Esophagus muscularis mucosa (tissue), 4 donors: Measurements from ENCODE around the gene LASP1. TPM values are rescaled to one million over a fixed set of nuclear protein-coding genes. Genes with fewer than 3 reads are reported as not detected.
A peak's percentile ranks its signal among the peaks of the same experiment; 100 is the strongest.
"Not testable (repeated sequence)": the region's sequence is repeated elsewhere in the genome, so short reads cannot be mapped to it uniquely, and the experiment has no call there.

Experiments used
- DNase-seq: peaks from one replicate; pipeline ENCODE4 v3.0.0-alpha.2; 2017; ENCODE audit errors: extremely low spot score
- H3K27ac ChIP-seq, 4 donors: fragments of 200-600 bp; sonication (generic); replicated peaks in 1 of 4; 1 replicate in 3 of 4; 2 replicates in 1 of 4; pipeline ENCODE4 v1.5.1; 2016 to 2019; ENCODE audit warnings: mild to moderate bottlenecking in 1 of 4
- H3K27me3 ChIP-seq, 4 donors: fragments of 200-600 bp; sonication (generic); one replicate each; pipeline versions ENCODE4 v1.5.1 to v1.6.0; 2016 to 2019
- H3K36me3 ChIP-seq, 4 donors: fragments of 200-600 bp; sonication (generic); one replicate each; pipeline ENCODE4 v1.5.1; 2016 to 2019
- H3K4me1 ChIP-seq, 4 donors: fragments of 200-600 bp; sonication (generic); one replicate each; pipeline ENCODE4 v1.5.1; 2016 to 2019
- H3K4me3 ChIP-seq, 4 donors: fragments of 200-600 bp; sonication (generic); 1 replicate in 2 of 4; 2 replicates in 2 of 4; pipeline ENCODE4 v1.5.1; 2016 to 2019; ENCODE audit warnings: mild to moderate bottlenecking in 4 of 4, moderate library complexity in 1 of 4
- H3K9me3 ChIP-seq, 4 donors: fragments of 200-600 bp; sonication (generic); 1 replicate in 3 of 4; 2 replicates in 1 of 4; pipeline ENCODE4 v1.5.1; 2016 to 2019
- EP300 ChIP-seq: sonication (generic); formaldehyde crosslinking; IDR thresholded peaks from one replicate; pipeline ENCODE4 v1.6.1; 2017; ENCODE audit warnings: antibody characterized with exemption
- POLR2A ChIP-seq: fragments of 450-650 bp; IDR thresholded peaks from one replicate; pipeline ENCODE4 v1.6.1; 2017; ENCODE audit warnings: antibody characterized with exemption, moderate library complexity, mild to moderate bottlenecking, low read depth
- POLR2AphosphoS5 ChIP-seq, 2 donors: sonication (generic); formaldehyde crosslinking; IDR thresholded peaks; one replicate each; pipeline ENCODE4 v1.6.1; 2017; ENCODE audit warnings: antibody characterized with exemption in 2 of 2
- WGBS: methylation state at CpG from one replicate; pipeline ENCODE4 v1.1.5; 2018; 5-methylcytosine and 5-hydroxymethylcytosine counted together
- intact Hi-C: fragments of 100-400 bp; cut with DNase I; formaldehyde crosslinking; loops from one replicate; pipeline ENCODE4 v1.15.1; 2023
- total RNA-seq, 4 donors: library from RNA; depleted of rRNA; stranded (reverse); fragments of >200 nt; gene quantifications; one replicate each; pipeline versions ENCODE4 v1.1.0 to v1.2.1, GENCODE V29; 2016
- TF ChIP-seq, protein P1 (sequence below), 3 experiments: fragments of 200-600 bp in 2 of 3; fragments of 450-650 bp in 1 of 3; sonication (generic) in 2 of 3; IDR thresholded peaks; one replicate each; pipeline ENCODE4 v1.5.1; 2017 to 2019; ENCODE audit warnings: antibody characterized with exemption in 3 of 3, mild to moderate bottlenecking in 2 of 3, moderate library complexity in 1 of 3

LASP1 gene
- total RNA-seq, 4 donors from 2014 or later, result 46.9 to 102 (median 74.7) TPM

DNA sequence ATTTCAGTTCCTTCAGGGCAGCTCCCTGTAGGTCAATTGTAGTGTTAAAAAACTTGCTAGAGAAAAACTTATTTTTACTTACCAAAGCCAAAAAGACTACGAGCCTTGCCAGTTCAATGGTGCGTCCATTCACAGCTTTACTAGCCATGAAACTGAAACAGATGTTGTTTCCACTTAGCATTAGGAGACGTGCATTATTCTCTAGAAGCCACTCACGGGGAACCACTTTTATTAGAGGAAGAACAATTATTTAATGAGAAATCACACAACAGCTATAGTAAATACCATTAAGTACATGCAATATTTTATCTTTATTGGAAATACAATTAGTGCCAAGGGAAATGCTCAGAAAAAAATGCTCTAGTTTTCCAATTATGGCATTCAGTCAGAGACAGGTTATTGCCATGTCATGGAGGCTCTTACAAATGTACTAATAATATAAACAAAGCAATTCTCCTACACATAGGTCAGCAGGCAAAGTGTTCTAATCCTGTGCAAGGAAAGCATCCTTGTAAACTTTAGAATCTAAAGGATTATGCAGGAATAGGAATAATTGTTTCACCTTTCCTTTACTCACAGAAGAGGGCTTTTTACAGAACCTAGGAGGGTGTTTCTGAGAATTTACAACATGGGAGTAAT is 73.0 kb downstream of the LASP1 start:
- no peak for DNase-seq
- H3K4me1 ChIP-seq, result peaks cover 0 to 15% (median 13%) of the 10 kb centered on the region in 4 donors
- intact Hi-C loops, result no loop called here
- no peaks in the 10 kb centered on the region for H3K27me3 ChIP-seq
- no peak overlapping the region for H3K4me3 ChIP-seq
- no peak for TF ChIP-seq POLR2AphosphoS5 (IDR thresholded peaks at IDR 0.05)
- no peak for TF ChIP-seq POLR2A
- no peak for TF ChIP-seq EP300
- H3K36me3 ChIP-seq, result no peaks in the 10 kb centered on the region
- H3K9me3 ChIP-seq, result no peaks in the 10 kb centered on the region
- H3K27ac ChIP-seq, result no peak overlapping the region
- WGBS, result 41% methylated on average over 4 of the region's 4 CpGs

DNA sequence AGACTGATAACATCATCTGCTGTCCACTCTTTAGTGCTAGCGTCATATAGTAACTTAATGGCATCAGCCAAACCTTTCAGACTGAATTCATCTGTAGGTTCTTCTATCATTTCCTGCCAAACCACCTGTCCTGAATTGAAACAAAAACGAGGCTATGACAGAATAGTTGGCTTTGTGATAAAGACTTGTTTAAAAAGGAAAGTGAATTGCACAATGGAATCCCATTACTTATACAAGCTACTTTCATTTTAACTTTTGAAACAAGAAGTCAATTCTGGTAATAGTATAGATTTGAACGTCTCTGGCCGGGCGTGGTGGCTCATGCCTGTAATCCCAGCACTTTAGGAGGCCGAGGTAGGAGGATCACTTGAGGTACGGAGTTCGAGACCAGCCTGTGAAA is 73.7 kb downstream of the LASP1 start:
- H3K4me3 ChIP-seq, result no peak overlapping the region
- WGBS, result 65% methylated on average over 8 of the region's 8 CpGs
- peaks cover 0 to 15% (median 13%) of the 10 kb centered on the region in 4 donors for H3K4me1 ChIP-seq
- no peak for DNase-seq
- H3K27ac ChIP-seq, result no peak overlapping the region
- TF ChIP-seq, protein P1, sequence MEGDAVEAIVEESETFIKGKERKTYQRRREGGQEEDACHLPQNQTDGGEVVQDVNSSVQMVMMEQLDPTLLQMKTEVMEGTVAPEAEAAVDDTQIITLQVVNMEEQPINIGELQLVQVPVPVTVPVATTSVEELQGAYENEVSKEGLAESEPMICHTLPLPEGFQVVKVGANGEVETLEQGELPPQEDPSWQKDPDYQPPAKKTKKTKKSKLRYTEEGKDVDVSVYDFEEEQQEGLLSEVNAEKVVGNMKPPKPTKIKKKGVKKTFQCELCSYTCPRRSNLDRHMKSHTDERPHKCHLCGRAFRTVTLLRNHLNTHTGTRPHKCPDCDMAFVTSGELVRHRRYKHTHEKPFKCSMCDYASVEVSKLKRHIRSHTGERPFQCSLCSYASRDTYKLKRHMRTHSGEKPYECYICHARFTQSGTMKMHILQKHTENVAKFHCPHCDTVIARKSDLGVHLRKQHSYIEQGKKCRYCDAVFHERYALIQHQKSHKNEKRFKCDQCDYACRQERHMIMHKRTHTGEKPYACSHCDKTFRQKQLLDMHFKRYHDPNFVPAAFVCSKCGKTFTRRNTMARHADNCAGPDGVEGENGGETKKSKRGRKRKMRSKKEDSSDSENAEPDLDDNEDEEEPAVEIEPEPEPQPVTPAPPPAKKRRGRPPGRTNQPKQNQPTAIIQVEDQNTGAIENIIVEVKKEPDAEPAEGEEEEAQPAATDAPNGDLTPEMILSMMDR (IDR thresholded peaks at IDR 0.05), result no peak
- TF ChIP-seq POLR2A, result no peak
- no peak for TF ChIP-seq POLR2AphosphoS5 (IDR thresholded peaks at IDR 0.05)
- no peak for TF ChIP-seq EP300
- no peaks in the 10 kb centered on the region for H3K36me3 ChIP-seq
- H3K27me3 ChIP-seq, result no peaks in the 10 kb centered on the region
- H3K9me3 ChIP-seq, result no peaks in the 10 kb centered on the region
- intact Hi-C loops, result no loop called here

DNA sequence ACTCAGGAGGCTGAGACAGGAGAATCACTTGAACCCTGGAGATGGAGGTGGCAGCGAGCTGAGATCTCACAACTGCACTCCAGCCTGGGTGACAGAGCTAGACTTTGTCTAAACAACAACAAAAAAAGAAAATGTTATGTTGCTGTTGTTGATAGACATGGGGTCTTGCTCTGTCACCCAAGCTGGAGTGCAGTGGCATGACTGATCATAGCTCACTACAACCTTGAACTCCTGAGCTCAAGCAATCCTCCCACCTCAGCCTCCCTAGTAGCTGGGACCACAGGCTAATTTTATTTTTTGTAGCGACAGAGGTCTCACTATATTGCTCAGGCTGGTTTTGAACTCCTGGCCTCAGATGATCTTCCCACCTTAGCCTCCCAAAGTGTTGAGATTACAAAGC is 77.3 kb downstream of the LASP1 start:
- no peaks in the 10 kb centered on the region for H3K27me3 ChIP-seq
- no peaks in the 10 kb centered on the region for H3K9me3 ChIP-seq
- H3K36me3 ChIP-seq, result no peaks in the 10 kb centered on the region
- no peak overlapping the region for H3K4me3 ChIP-seq
- WGBS, result 87% methylated on average over 2 of the region's 2 CpGs
- no peak for TF ChIP-seq POLR2AphosphoS5 (IDR thresholded peaks at IDR 0.05)
- H3K4me1 ChIP-seq, result peaks cover 0 to 15% (median 13%) of the 10 kb centered on the region in 4 donors
- intact Hi-C loops, result no loop called here
- DNase-seq, result no peak
- H3K27ac ChIP-seq, result no peak overlapping the region

DNA sequence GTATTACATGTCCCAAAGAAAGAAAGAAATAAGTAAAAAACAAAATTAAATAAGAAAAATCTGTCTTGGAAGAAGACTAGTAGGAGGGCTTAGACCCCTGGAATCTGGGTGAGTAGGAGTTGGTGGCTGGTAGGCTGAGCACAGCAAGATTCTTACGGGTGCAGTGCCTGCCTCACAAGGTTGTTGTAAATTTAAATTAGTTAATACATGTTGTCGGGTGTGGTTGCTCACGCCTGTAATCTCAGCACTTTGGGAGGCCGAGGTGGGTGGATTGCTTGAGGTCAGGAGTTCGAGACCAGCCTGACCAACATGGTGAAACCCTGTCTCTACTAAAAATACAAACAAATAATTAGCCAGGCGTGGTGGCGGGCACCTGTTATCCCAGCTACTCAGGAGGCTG is 83.9 kb downstream of the LASP1 start:
- H3K4me3 ChIP-seq, H3K9me3 ChIP-seq, H3K36me3 ChIP-seq, intact Hi-C loops, DNase-seq, H3K27me3 ChIP-seq, H3K27ac ChIP-seq: not testable (repeated sequence)
- 87% methylated on average over 7 of the region's 7 CpGs for WGBS
- peaks cover 0 to 11% (median 7%) of the 10 kb centered on the region in 4 donors for H3K4me1 ChIP-seq

DNA sequence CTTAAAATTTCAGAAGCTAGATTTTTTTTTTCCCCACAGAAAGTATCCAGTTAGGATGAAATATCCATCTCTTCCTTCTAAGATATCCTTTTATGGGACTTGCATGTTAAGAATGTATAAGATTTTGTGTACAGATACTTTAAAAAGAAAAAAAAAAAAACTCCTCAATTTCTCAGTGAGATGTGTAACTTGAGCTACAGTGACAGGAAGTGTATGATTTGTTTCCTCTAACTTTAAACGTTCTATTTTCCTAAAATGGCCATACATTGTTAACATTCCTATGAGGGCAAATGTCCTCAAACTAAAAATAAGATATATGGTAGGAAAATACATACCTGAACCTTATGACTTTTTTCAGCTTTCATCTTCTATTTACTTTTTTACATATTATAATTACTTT is 88.5 kb downstream of the LASP1 start:
- no peaks in the 10 kb centered on the region for H3K36me3 ChIP-seq
- H3K27ac ChIP-seq, result peak overlapping the region; percentile 15 to 75 (median 52)
- TF ChIP-seq POLR2A (no peak), POLR2AphosphoS5 (IDR thresholded peaks at IDR 0.05) (no peak), EP300 (no peak)
- TF ChIP-seq, protein P1 (IDR thresholded peaks at IDR 0.05), result no peak
- intact Hi-C loops, result no loop called here
- DNase-seq, result no peak
- 0% methylated on average over 1 of the region's 1 CpG for WGBS
- H3K4me1 ChIP-seq, result peaks cover 0 to 23% (median 14%) of the 10 kb centered on the region in 4 donors
- no peaks in the 10 kb centered on the region for H3K9me3 ChIP-seq
- no peaks in the 10 kb centered on the region for H3K27me3 ChIP-seq
- no peak overlapping the region for H3K4me3 ChIP-seq

- Histone ChIP-seq H3K4me1 (peaks cover 0 to 23% (median 14%) of the 10 kb centered on the region in 4 donors), H3K27ac (peak overlapping the region in 3 of 4 donors; percentile 44 to 75 (median 61)), H3K36me3 (no peaks in the 10 kb centered on the region), H3K4me3 (no peak overlapping the region), H3K9me3 (no peaks in the 10 kb centered on the region), H3K27me3 (no peaks in the 10 kb centered on the region)
- TF ChIP-seq EP300 (no peak), POLR2A (no peak), POLR2AphosphoS5 (IDR thresholded peaks at IDR 0.05) (no peak)
- TF ChIP-seq, protein P1 (IDR thresholded peaks at IDR 0.05), result no peak
- intact Hi-C loops, result no loop called here
- DNase-seq, result no peak
Measured at GRCh38 chr17:38958756-38959155, 88.9 kb downstream of the LASP1 start.
